Measurements from ENCODE around the gene ALPG. TPM values are rescaled to one million over a fixed set of nuclear protein-coding genes. Genes with fewer than 3 reads are reported as not detected.

ALPG gene
- not detected for total RNA-seq

GRCh38 chr2:232406556-232407310 lies at the start of gene ALPG:
Gene ALPG (plus strand): TSS chr2:232406844. CDS start chr2:232406895, 51 bp downstream.

GRCh38 chr2:232378735-232379151 lies 27.9 kb upstream of the ALPG start, which contains the start of gene ALPP:
Gene ALPP (plus strand): TSS chr2:232378751. CDS start chr2:232378803, 52 bp downstream.

GRCh38 chr2:232455426-232456255 lies 49.0 kb downstream of the ALPG start, which contains the start of gene ALPI:
Gene ALPI (plus strand): TSS chr2:232456153. CDS start chr2:232456200, 47 bp downstream.

Small RNA genes lying within 50 kb of the gene (small RNA-seq; reads per million reads assigned to genes)
- not detected for gene AC068134.4

Other genes with a start within 250 kb of the ALPG start
- gene ALPP, start 28.1 kb upstream of the ALPG start, total RNA-seq: not detected
- not detected for gene ALPI, start 49.3 kb downstream of the ALPG start, total RNA-seq
- 27.0 TPM for gene ECEL1, start 81.0 kb downstream of the ALPG start, total RNA-seq
- 1.6 TPM for gene PRSS56, start 113.5 kb downstream of the ALPG start, total RNA-seq
- gene CHRND, start 119.3 kb downstream of the ALPG start, total RNA-seq: 0.23 TPM
- gene CHRNG, start 132.8 kb downstream of the ALPG start, total RNA-seq: not detected
- 12.7 TPM for gene TIGD1, start 143.7 kb downstream of the ALPG start, total RNA-seq
- gene EIF4E2, start 143.8 kb downstream of the ALPG start, total RNA-seq: 49.6 TPM
- 3.7 TPM for gene EFHD1, start 226.8 kb downstream of the ALPG start, total RNA-seq

Data from diencephalon (tissue), 1 donor.